Astrocyte of the cerebellum (primary cell): ENCODE results near the gene DOP1B.

Experiments used
- DNase-seq: peaks from one replicate; pipeline ENCODE4 v3.0.0-alpha.2; 2011; ENCODE audit warnings: low read depth
- H3K4me3 ChIP-seq: 2 replicates; pipeline ENCODE4 v1.5.1; 2011; ENCODE audit warnings: mild to moderate bottlenecking, low read depth, low read length, moderate library complexity
- CTCF ChIP-seq: IDR thresholded peaks from 2 replicates; pipeline ENCODE4 v1.5.1; 2012; ENCODE audit warnings: low read length, low read depth, moderate library complexity, mild to moderate bottlenecking; ENCODE audit errors: missing control alignments
- in situ Hi-C: cut with HindIII; loops from 2 replicates; pipeline ENCODE4 v1.10.0; 2017; ENCODE audit warnings: low sequenced_read_pairs

DOP1B gene

DNA sequence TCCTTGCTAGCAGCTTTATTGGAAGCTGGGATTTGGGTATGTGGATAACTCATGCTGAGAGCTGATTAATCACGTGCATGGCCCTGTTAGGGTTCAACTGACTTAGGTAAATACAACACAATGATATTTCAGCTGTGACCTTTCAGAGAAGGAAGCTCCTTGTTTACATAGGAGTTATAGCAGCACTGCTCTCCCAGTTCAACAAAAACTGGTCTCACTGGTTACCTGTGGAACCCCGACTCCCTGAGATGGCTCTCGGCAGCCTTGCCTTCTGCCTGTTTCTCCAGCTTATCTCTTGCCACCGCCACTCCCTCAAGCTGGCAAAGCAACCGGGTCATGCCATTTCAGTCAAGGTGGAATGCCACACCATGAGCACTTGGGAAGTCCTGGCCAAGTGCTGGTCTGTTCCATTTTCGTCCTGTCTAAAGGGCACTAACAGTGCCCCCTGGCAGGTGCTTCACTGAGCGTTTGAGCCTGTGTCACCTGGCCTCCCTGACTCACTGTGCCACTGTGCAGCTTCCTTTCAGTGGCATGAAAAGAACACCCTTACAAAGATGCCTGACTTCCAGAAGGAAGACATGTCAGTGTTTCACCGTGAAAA, 31.6 kb downstream of the DOP1B start:
- no peak for TF ChIP-seq CTCF
- in situ Hi-C loops: no loop called here
- DNase-seq: no peak
- no peak overlapping the region for H3K4me3 ChIP-seq

GRCh38 chr21:36188937-36189336, 32.3 kb downstream of the DOP1B start:
- no peak for DNase-seq
- no peak overlapping the region for H3K4me3 ChIP-seq
- in situ Hi-C loops: no loop called here
- no peak for TF ChIP-seq CTCF

GRCh38 chr21:36190736-36191135, 34.1 kb downstream of the DOP1B start:
- TF ChIP-seq CTCF: no peak
- in situ Hi-C loops: no loop called here
- H3K4me3 ChIP-seq: no peak overlapping the region
- DNase-seq: no peak

- DNase-seq: no peak
- TF ChIP-seq CTCF: no peak
- in situ Hi-C loops: no loop called here
- no peak overlapping the region for H3K4me3 ChIP-seq
These were observed 36.6 kb downstream of the DOP1B start for GRCh38 chr21:36193200-36193599.

GRCh38 chr21:36194024-36194423, 37.4 kb downstream of the DOP1B start:
- no peak overlapping the region for H3K4me3 ChIP-seq
- TF ChIP-seq CTCF: no peak
- no peak for DNase-seq
- in situ Hi-C loops: no loop called here

DNA sequence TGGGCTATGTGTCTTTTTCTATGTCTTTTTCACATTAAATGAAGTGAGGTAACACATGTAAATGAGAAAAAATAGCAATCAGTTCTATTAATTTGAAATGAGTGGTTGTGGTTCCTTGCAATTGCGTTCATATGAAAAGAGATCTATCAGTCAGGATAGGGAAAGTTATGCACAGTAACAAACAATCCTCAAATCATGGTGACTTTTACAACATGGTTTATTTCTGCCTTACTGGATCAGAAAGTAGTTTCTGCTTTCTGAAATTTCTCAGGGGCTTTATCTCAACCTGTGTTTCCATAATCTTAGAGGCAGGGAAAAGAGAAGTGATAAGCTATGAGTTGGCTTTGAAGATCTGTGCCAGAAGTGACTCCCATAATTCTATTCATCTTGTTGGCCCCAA, 39.0 kb downstream of the DOP1B start:
- no peak for DNase-seq
- TF ChIP-seq CTCF: no peak
- in situ Hi-C loops: no loop called here
- H3K4me3 ChIP-seq: no peak overlapping the region
